BLaER1 treated with 17β-estradiol and CSF1 and Interleukin-3, amounts not matched to agents 10 nM and 100 nM (cell line): ENCODE results near the gene MYH14.
"Not testable (repeated sequence)": the region's sequence is repeated elsewhere in the genome, so short reads cannot be mapped to it uniquely, and the experiment has no call there.

Experiments
- H3K27ac ChIP-seq, 11 experiments: shearing (Covaris generic); formaldehyde crosslinking; 2 replicates each; pipeline ENCODE4 v1.8.1; 2022
- H3K27me3 ChIP-seq, 11 experiments: shearing (Covaris generic); formaldehyde crosslinking; 2 replicates each; pipeline ENCODE4 v1.8.1; 2022
- H3K36me3 ChIP-seq, 11 experiments: shearing (Covaris generic); formaldehyde crosslinking; 2 replicates each; pipeline ENCODE4 v1.8.1; 2022
- H3K4me1 ChIP-seq, 10 experiments: shearing (Covaris generic); formaldehyde crosslinking; 2 replicates each; pipeline ENCODE4 v1.8.1; 2022
- H3K4me2 ChIP-seq, 11 experiments: shearing (Covaris generic); formaldehyde crosslinking; 2 replicates each; pipeline ENCODE4 v1.8.1; 2022
- H3K4me3 ChIP-seq, 10 experiments: shearing (Covaris generic); formaldehyde crosslinking; 2 replicates each; pipeline ENCODE4 v1.8.1; 2022
- H3K9ac ChIP-seq, 11 experiments: shearing (Covaris generic); formaldehyde crosslinking; 2 replicates each; pipeline ENCODE4 v1.8.1; 2022
- H3K9me3 ChIP-seq, 11 experiments: shearing (Covaris generic); formaldehyde crosslinking; replicated peaks in 1 of 11; 2 replicates each; pipeline ENCODE4 v1.8.1; 2022
- H4K20me1 ChIP-seq, 11 experiments: shearing (Covaris generic); formaldehyde crosslinking; 2 replicates each; pipeline ENCODE4 v1.8.1; 2022
- Cebpa-rat ChIP-seq, 11 experiments: shearing (Covaris generic); IDR thresholded peaks; 2 replicates each; pipeline ENCODE4 v1.8.1; 2022

Gene MYH14

DNA sequence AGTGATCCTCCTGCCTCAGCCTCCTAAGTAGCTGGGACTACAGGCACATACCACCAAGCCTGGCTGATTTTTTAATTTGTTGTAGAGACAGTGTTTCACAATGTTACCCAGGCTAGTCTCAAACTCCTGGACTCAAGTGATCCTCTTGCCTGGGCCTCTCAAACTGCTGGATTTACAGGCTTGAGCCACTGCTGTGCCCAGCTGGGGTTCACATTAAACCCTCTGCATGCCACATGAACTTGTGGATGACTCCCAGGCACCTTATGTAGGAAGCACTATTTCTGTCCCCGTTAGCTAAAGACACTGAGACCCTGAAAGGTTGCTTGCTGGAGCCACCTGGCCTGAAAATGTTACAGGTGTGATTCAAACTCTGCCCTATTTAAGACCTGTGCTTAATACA, 10.5 kb downstream of the MYH14 start:
- Histone ChIP-seq H3K27ac (no peak overlapping the region), H3K36me3 (no peaks in the 10 kb centered on the region), H3K9ac (no peak overlapping the region), H3K4me3 (no peak overlapping the region), H3K4me2 (no peak overlapping the region), H3K9me3 (peaks cover 18 to 26% (median 23%) of the 10 kb centered on the region in 11 experiments), H3K4me1 (peaks cover 0 to 3% (median 0%) of the 10 kb centered on the region in 10 experiments; a peak in 3 of 20 replicates), H4K20me1 (no peaks in the 10 kb centered on the region), H3K27me3 (no peaks in the 10 kb centered on the region)
- TF ChIP-seq Cebpa-rat (IDR thresholded peaks at IDR 0.05): no peak

DNA sequence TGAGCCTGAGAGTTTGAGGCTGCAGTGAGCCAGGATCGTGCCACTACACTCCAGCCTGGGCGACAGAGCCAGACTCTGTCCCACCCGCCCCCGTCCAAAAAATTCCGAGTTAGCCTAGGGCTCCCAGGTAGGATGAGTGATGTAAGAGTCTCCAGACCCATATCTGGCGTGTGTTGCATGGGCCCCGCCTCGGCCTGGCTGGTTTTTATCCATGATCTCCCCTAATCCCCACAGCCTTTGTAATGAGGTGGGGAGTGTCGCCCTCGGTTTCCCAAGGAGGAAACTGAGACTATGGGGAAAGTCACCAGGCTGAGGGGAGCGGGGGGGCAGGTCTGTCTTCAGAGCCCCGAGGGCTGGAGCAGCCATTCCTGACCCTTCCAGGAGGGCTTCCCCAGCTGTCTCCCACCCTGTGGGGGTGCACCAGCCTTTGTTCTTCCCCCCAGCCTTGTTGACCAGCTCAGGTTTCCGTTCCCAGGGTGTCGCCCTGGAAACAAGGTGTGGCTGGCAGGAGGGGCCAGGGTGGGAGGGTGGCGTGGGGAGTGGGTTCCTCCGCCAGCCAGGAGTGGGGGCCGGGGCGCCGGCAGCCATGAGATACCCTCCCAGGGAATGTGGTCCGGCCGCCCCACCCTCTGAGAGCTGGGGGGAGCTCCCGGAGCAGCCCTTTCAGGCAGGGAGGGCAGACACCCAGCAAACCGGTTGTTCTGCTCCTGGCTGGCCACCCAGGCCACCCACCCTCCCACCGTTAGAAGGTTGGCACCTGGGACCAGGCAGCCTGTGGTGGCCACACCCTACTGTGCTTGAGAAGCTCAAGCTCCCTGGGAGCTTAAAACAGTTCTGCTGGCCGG, 11.5 kb downstream of the MYH14 start:
- Histone ChIP-seq H3K36me3 (no peaks in the 10 kb centered on the region), H3K27ac (no peak overlapping the region), H3K4me2 (no peak overlapping the region), H3K4me3 (no peak overlapping the region), H3K9ac (no peak overlapping the region), H3K27me3 (no peaks in the 10 kb centered on the region), H3K4me1 (no peaks in the 10 kb centered on the region), H3K9me3 (peaks cover 18 to 26% (median 23%) of the 10 kb centered on the region in 11 experiments), H4K20me1 (no peaks in the 10 kb centered on the region)
- TF ChIP-seq Cebpa-rat (IDR thresholded peaks at IDR 0.05): no peak

DNA sequence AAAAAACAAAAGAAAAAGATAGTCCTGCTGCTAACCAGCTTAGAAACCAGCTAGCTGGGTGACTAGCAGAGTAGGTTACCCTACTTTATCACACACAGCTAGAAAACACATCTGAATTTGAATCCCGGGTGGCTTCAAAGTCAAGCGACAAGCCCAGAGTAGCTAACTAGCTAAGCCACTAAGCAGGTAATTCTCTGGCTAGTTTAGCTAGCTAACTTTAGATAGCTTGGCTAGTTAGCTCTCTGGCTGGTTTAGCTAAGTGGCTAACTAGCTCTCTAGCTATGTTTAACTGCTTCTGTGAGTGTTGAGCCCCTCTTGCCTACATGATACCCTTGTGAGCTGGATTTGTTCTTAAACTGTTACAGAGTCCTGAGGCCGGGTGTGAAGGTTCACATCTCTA, 12.4 kb downstream of the MYH14 start:
- no peak for TF ChIP-seq Cebpa-rat (IDR thresholded peaks at IDR 0.05)
- no peak overlapping the region for H3K27ac ChIP-seq
- no peak overlapping the region for H3K4me3 ChIP-seq
- no peaks in the 10 kb centered on the region for H3K4me1 ChIP-seq
- peaks cover 12 to 19% (median 16%) of the 10 kb centered on the region in 11 experiments; a peak in 21 of 22 replicates for H3K9me3 ChIP-seq
- no peaks in the 10 kb centered on the region for H4K20me1 ChIP-seq
- H3K4me2 ChIP-seq: no peak overlapping the region
- no peaks in the 10 kb centered on the region for H3K36me3 ChIP-seq
- H3K9ac ChIP-seq: no peak overlapping the region
- H3K27me3 ChIP-seq: no peaks in the 10 kb centered on the region

DNA sequence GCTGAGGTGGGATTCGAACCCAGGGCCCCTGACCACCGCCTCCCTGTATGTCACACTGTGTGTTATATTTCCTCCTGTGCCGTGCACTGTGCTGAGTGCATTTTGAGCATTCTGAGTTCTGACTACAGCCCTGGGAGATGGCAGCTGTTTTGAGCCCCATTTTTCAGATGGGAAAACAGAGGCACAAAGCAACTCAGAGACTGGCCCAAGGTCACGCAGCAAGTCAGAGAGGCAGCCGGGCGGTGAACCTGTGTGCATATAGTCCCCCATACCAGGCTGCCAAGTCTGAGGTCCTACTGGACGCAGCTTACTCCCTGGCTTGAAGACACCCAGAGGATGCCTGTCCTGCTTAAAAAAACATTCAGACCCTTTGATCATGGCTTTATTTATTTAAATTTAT, 17.7 kb downstream of the MYH14 start:
- peaks cover 14 to 17% (median 15%) of the 10 kb centered on the region in 11 experiments for H3K9me3 ChIP-seq
- H3K4me3 ChIP-seq: no peak overlapping the region
- H3K27me3 ChIP-seq: no peaks in the 10 kb centered on the region
- no peaks in the 10 kb centered on the region for H3K36me3 ChIP-seq
- H4K20me1 ChIP-seq: no peaks in the 10 kb centered on the region
- H3K27ac ChIP-seq: no peak overlapping the region
- H3K4me1 ChIP-seq: no peaks in the 10 kb centered on the region
- H3K4me2 ChIP-seq: no peak overlapping the region
- no peak for TF ChIP-seq Cebpa-rat (IDR thresholded peaks at IDR 0.05)
- no peak overlapping the region for H3K9ac ChIP-seq

DNA sequence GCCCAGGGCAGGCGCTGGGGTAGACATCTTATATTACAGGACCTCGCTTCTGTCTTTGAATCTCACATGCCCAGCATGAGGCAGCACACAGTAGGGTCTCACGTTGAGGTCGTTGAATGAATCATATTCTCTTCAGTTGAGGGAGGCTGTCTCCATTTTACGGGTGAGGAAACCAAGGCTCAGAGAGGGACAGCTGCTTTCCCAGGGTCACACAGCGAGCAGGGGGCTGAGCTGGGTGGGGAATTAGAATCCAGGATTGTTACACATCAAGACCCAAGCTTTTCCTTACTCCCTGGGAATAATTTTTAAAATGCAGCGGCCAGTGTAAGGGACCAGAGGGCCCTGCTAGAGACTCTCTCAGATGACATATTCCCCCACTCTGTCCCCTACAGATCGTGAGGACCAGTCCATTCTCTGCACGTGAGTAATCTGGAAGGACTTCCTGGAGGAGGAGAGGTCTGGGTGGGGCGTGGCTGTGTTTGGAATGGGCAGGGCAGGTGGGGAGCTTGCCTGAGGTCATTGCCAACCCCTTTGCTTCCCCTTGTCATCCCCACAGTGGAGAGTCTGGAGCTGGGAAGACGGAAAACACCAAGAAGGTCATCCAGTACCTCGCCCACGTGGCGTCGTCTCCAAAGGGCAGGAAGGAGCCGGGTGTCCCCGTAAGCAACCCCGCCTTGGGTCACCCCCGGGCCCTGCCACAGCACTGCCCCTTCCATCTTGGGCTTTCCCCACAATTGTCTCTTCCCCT, 19.4 kb downstream of the MYH14 start:
- Histone ChIP-seq H3K4me1 (no peaks in the 10 kb centered on the region), H3K9me3 (peaks cover 14 to 17% (median 15%) of the 10 kb centered on the region in 11 experiments), H3K36me3 (no peaks in the 10 kb centered on the region), H3K4me2 (no peak overlapping the region), H4K20me1 (no peaks in the 10 kb centered on the region), H3K4me3 (no peak overlapping the region), H3K27me3 (no peaks in the 10 kb centered on the region), H3K27ac (no peak overlapping the region), H3K9ac (no peak overlapping the region)
- no peak for TF ChIP-seq Cebpa-rat (IDR thresholded peaks at IDR 0.05)

DNA sequence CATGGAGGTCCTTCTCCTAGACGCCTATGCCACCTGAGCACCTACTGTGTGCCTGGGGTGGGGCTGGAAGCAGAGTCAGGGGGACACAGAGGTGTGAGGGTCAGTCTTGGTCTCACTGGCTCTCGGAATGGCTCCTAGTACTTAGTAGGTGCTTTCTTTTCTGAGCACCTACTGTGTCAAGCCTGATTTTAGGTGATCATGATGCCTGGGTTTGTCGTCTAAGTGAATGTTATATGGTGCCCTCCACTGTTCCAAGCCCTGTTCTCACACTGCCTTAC, 20.0 kb downstream of the MYH14 start:
- H3K9me3 ChIP-seq: peaks cover 14 to 17% (median 15%) of the 10 kb centered on the region in 11 experiments
- no peaks in the 10 kb centered on the region for H3K36me3 ChIP-seq
- no peaks in the 10 kb centered on the region for H4K20me1 ChIP-seq
- TF ChIP-seq Cebpa-rat (IDR thresholded peaks at IDR 0.05): no peak
- no peak overlapping the region for H3K27ac ChIP-seq
- H3K9ac ChIP-seq: no peak overlapping the region
- H3K27me3 ChIP-seq: no peaks in the 10 kb centered on the region
- no peak overlapping the region for H3K4me3 ChIP-seq
- no peaks in the 10 kb centered on the region for H3K4me1 ChIP-seq
- no peak overlapping the region for H3K4me2 ChIP-seq

DNA sequence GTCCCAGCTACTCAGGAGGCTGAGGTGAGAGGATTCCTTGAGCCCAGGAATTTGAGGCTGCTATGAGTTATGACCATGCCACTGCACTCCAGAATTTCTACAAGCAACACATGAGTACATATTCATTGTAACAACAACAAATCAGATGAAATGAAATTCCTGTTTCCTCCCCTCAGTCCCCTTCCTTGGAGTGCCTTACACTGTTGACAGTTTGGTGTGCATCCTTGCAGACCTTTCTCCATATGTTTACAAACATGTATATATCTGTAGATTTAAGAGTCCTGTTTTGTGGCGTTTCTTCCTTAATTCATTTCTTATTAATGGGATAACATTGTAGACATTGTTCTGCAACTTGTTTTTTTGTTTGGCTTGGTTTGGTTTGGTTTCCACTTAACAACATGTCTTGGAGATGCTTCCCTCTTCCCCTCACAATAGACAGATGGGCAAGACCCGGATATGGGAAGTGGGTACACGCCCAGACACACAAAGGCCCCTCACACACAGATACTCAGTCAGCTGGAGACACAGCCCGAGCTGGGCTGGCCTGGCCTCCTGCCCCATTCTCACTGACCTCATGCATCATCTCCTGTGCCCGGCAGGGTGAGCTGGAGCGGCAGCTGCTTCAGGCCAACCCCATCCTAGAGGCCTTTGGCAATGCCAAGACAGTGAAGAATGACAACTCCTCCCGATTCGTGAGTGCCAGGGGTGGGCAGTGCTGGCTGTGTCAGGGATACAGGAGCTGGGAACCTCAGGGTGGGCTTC, 21.7 kb downstream of the MYH14 start:
- Histone ChIP-seq H3K36me3 (no peaks in the 10 kb centered on the region), H3K9ac (no peak overlapping the region), H3K9me3 (peaks cover 14 to 17% (median 15%) of the 10 kb centered on the region in 11 experiments), H3K4me3 (no peak overlapping the region), H4K20me1 (no peaks in the 10 kb centered on the region), H3K27me3 (no peaks in the 10 kb centered on the region), H3K4me2 (no peak overlapping the region), H3K27ac (no peak overlapping the region), H3K4me1 (no peaks in the 10 kb centered on the region)
- TF ChIP-seq Cebpa-rat (IDR thresholded peaks at IDR 0.05): no peak

DNA sequence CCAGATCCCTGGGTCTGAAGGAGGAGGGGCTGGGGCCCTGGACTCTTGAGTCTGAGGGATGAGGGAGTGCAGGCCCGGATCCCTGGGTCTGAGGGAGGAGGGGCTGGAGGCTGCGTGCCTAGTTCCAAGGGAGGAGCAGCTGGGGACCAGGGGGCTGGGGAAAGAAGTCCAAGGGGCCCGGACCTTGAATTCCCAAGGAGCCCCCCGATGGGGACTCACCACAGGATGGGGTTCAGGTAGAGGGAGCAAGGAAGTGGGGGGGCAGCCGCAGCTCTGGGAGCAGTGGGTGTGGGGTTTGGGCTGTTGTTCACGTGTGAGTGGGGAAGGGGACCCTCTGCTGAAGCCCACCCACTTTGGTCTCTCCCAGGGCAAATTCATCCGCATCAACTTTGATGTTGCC, 23.1 kb downstream of the MYH14 start:
- Histone ChIP-seq H3K9ac (no peak overlapping the region), H3K9me3 (peaks cover 14 to 17% (median 15%) of the 10 kb centered on the region in 11 experiments), H3K36me3 (no peaks in the 10 kb centered on the region), H3K4me2 (no peak overlapping the region), H3K27me3 (no peaks in the 10 kb centered on the region), H3K27ac (no peak overlapping the region), H4K20me1 (no peaks in the 10 kb centered on the region), H3K4me3 (no peak overlapping the region), H3K4me1 (no peaks in the 10 kb centered on the region; a peak in 1 of 20 replicates)
- no peak for TF ChIP-seq Cebpa-rat (IDR thresholded peaks at IDR 0.05)

DNA sequence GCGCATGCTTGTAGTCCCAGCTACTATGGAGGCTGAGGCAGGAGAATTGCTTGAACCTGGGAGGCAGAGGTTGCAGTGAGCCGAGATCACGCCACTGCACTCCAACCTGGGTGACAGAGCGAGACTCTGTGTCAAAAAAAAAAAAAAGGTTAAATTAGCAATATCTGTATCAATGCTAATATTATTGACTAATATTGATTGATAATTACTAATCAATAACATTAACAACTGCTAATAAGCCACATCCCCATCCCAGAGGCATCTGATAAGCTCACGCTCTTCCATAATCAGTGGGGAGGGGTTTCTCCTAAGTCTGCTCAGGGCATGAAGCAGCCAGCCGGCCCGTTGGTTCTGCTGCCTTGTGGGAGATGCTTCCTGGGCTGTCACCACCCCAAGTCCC, 24.7 kb downstream of the MYH14 start:
- not testable (repeated sequence) for H3K4me3 ChIP-seq, H3K27ac ChIP-seq, H3K36me3 ChIP-seq, H3K9ac ChIP-seq, H3K4me1 ChIP-seq, H4K20me1 ChIP-seq, H3K27me3 ChIP-seq, H3K4me2 ChIP-seq
- peaks cover 14 to 17% (median 15%) of the 10 kb centered on the region in 11 experiments for H3K9me3 ChIP-seq
